Measurements from ENCODE around the gene PARD6B.

DNA sequence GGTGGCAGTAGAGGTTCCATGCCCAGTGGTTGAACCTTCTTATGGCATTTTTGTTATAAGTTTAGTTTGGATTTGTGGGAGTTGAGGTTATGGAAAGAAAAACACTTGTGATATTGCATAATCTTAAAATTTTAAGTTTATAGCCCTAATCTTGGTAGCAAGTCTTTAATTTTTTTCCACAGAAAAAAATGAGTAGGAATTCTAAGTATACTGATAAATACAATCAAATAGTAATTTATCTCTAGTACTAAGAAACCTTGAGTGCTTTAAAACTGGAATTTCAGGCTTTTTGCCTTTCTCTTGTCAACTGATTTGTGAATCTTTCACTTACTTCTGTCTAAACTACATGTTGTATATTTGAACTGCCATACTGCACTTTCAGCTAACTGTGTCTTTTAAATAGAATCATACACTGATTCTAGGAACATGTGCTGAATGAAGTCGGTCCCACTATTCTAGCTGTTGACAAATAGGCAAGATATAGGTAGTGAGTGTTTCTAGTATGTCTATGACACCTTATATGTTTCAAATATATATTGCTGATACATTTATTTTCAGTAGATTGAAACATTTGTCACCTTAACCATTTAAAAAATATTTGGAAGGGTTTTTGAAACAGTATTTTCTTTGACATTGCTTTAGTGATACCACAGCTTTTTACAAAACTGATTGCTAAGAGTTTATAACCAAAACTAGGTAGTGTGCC is 2.4 kb downstream of the PARD6B start:
- TF ChIP-seq, protein P1, sequence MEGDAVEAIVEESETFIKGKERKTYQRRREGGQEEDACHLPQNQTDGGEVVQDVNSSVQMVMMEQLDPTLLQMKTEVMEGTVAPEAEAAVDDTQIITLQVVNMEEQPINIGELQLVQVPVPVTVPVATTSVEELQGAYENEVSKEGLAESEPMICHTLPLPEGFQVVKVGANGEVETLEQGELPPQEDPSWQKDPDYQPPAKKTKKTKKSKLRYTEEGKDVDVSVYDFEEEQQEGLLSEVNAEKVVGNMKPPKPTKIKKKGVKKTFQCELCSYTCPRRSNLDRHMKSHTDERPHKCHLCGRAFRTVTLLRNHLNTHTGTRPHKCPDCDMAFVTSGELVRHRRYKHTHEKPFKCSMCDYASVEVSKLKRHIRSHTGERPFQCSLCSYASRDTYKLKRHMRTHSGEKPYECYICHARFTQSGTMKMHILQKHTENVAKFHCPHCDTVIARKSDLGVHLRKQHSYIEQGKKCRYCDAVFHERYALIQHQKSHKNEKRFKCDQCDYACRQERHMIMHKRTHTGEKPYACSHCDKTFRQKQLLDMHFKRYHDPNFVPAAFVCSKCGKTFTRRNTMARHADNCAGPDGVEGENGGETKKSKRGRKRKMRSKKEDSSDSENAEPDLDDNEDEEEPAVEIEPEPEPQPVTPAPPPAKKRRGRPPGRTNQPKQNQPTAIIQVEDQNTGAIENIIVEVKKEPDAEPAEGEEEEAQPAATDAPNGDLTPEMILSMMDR (IDR thresholded peaks at IDR 0.05): no peak
- no peak for TF ChIP-seq ZFX (IDR thresholded peaks at IDR 0.05; ENCODE audit: borderline replicate concordance)
